Calu3 (cell line): ENCODE measurements around the gene PIAS1. TPM values are rescaled to one million over a fixed set of nuclear protein-coding genes. Genes with fewer than 3 reads are reported as not detected.

Experiments
- BruUV-seq: library from RNA; stranded (reverse); fragments of 400-500 nt; replicated peaks from 2 replicates; lab custom pipeline; 2021; lab: Mats Ljungman, UMichigan
- CTCF ChIA-PET: fragments of 300-600 bp; sonication (Branson Sonifier 250); formaldehyde crosslinking; loops from one replicate; lab custom pipeline; 2022; ENCODE audit warnings: antibody characterized with exemption; lab: Charles Lee
- DNase-seq: peaks from one replicate; pipeline ENCODE4 v3.0.0; 2022
- H3K27ac Mint-ChIP-seq: one replicate; pipeline ENCODE4 v1.8.0; 2022; ENCODE audit warnings: mixed read lengths; ENCODE audit not compliant: unreplicated experiment
- H3K27me3 Mint-ChIP-seq: one replicate; pipeline ENCODE4 v1.8.0; 2022; ENCODE audit warnings: mixed read lengths; ENCODE audit not compliant: unreplicated experiment
- H3K36me3 Mint-ChIP-seq: one replicate; pipeline ENCODE4 v1.8.0; 2022; ENCODE audit warnings: mild to moderate bottlenecking, moderate library complexity, mixed read lengths; ENCODE audit not compliant: insufficient read depth, unreplicated experiment
- H3K4me1 Mint-ChIP-seq: one replicate; pipeline ENCODE4 v1.8.0; 2022; ENCODE audit warnings: mild to moderate bottlenecking, low read depth, mixed read lengths; ENCODE audit not compliant: unreplicated experiment
- H3K4me3 Mint-ChIP-seq: one replicate; pipeline ENCODE4 v1.8.0; 2022; ENCODE audit warnings: mild to moderate bottlenecking, low read depth, moderate library complexity, mixed read lengths; ENCODE audit not compliant: unreplicated experiment
- H3K9me3 Mint-ChIP-seq: one replicate; pipeline ENCODE4 v1.8.0; 2022; ENCODE audit warnings: low read depth, mixed read lengths; ENCODE audit not compliant: unreplicated experiment
- intact Hi-C: fragments of 100-400 bp; cut with micrococcal nuclease; formaldehyde crosslinking; loops from one replicate; pipeline ENCODE4 v1.10.0; 2022; ENCODE audit not compliant: unreplicated experiment
- total RNA-seq: library from RNA; stranded (reverse); gene quantifications from 2 replicates; pipeline ENCODE4 v1.2.3, GENCODE V29; 2022
- TF ChIP-seq, protein P1 (sequence below): fragments of 200-600 bp; IDR thresholded peaks from one replicate; pipeline ENCODE4 v1.8.0; 2022; ENCODE audit warnings: antibody characterized with exemption; ENCODE audit not compliant: unreplicated experiment

Gene PIAS1
- total RNA-seq, 1 experiment from 2014 or later = 51.7 TPM

- no peaks in the 10 kb centered on the region for H3K9me3 Mint-ChIP-seq
- TF ChIP-seq, protein P1, sequence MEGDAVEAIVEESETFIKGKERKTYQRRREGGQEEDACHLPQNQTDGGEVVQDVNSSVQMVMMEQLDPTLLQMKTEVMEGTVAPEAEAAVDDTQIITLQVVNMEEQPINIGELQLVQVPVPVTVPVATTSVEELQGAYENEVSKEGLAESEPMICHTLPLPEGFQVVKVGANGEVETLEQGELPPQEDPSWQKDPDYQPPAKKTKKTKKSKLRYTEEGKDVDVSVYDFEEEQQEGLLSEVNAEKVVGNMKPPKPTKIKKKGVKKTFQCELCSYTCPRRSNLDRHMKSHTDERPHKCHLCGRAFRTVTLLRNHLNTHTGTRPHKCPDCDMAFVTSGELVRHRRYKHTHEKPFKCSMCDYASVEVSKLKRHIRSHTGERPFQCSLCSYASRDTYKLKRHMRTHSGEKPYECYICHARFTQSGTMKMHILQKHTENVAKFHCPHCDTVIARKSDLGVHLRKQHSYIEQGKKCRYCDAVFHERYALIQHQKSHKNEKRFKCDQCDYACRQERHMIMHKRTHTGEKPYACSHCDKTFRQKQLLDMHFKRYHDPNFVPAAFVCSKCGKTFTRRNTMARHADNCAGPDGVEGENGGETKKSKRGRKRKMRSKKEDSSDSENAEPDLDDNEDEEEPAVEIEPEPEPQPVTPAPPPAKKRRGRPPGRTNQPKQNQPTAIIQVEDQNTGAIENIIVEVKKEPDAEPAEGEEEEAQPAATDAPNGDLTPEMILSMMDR = no peak
- no peak for DNase-seq
- CTCF ChIA-PET = no interaction called here
- peaks cover 19% of the 10 kb centered on the region for H3K4me1 Mint-ChIP-seq
- no peak overlapping the region for H3K4me3 Mint-ChIP-seq
- no TSS peak for BruUV-seq
- H3K27ac Mint-ChIP-seq = no peak overlapping the region
- peaks cover 12% of the 10 kb centered on the region for H3K27me3 Mint-ChIP-seq
- intact Hi-C loops = no loop called here
- no peaks in the 10 kb centered on the region for H3K36me3 Mint-ChIP-seq
Observed at GRCh38 chr15:68025835-68026424, 28.2 kb upstream of the PIAS1 start.

DNA sequence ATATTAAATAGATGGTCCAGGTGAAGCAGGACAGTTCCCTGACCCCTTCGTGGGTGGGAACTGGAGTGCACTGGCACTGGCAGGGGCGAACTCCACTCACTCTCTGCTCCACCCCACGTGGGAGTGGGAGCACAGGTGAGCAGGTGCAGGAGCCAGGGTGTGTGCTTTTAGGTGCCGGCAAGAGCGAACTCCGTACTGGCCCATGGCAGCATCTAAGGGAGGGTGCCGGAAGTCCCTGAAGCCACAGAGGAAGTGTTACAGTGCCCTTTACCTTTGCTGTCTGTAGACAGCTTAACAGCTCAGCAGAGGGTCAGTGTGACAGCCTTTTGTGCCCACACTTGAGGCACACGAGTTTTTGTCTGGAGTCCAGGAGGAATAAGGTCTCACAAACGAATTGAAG, 26.7 kb upstream of the PIAS1 start:
- CTCF ChIA-PET = interaction anchor here (0.6 kb wide), 1 partner anchor 863 kb away, joined by 5 read pairs; no protein-coding TSS in a partner anchor
- TF ChIP-seq, protein P1 = no peak
- no peak for DNase-seq
- peaks cover 28% of the 10 kb centered on the region for H3K4me1 Mint-ChIP-seq
- BruUV-seq = no TSS peak
- H3K27me3 Mint-ChIP-seq = peaks cover 12% of the 10 kb centered on the region
- no peaks in the 10 kb centered on the region for H3K36me3 Mint-ChIP-seq
- H3K4me3 Mint-ChIP-seq = no peak overlapping the region
- no peaks in the 10 kb centered on the region for H3K9me3 Mint-ChIP-seq
- no peak overlapping the region for H3K27ac Mint-ChIP-seq
- intact Hi-C loops = no loop called here

- Mint-ChIP-seq H3K36me3 (no peaks in the 10 kb centered on the region), H3K27ac (no peak overlapping the region), H3K9me3 (no peaks in the 10 kb centered on the region), H3K4me3 (no peak overlapping the region), H3K27me3 (peaks cover 12% of the 10 kb centered on the region), H3K4me1 (peaks cover 37% of the 10 kb centered on the region)
- no peak for DNase-seq
- BruUV-seq = no TSS peak
- TF ChIP-seq, protein P1 = no peak
- CTCF ChIA-PET = interaction anchor here (0.6 kb wide), 1 partner anchor 864 kb away, joined by 5 read pairs; no protein-coding TSS in a partner anchor
- intact Hi-C loops = no loop called here
Observed at GRCh38 chr15:68028137-68028887, 25.8 kb upstream of the PIAS1 start.

- Mint-ChIP-seq H3K4me3 (no peak overlapping the region), H3K9me3 (no peaks in the 10 kb centered on the region), H3K27ac (no peak overlapping the region), H3K4me1 (peaks cover 43% of the 10 kb centered on the region), H3K36me3 (no peaks in the 10 kb centered on the region), H3K27me3 (peaks cover 12% of the 10 kb centered on the region)
- no peak for DNase-seq
- TF ChIP-seq, protein P1 = no peak
- intact Hi-C loops = no loop called here
- BruUV-seq = no TSS peak
- CTCF ChIA-PET = no interaction called here
Observed at GRCh38 chr15:68028888-68029207, 25.3 kb upstream of the PIAS1 start.
